ENCODE measurements around the gene ADAM10.

ADAM10 gene

DNA sequence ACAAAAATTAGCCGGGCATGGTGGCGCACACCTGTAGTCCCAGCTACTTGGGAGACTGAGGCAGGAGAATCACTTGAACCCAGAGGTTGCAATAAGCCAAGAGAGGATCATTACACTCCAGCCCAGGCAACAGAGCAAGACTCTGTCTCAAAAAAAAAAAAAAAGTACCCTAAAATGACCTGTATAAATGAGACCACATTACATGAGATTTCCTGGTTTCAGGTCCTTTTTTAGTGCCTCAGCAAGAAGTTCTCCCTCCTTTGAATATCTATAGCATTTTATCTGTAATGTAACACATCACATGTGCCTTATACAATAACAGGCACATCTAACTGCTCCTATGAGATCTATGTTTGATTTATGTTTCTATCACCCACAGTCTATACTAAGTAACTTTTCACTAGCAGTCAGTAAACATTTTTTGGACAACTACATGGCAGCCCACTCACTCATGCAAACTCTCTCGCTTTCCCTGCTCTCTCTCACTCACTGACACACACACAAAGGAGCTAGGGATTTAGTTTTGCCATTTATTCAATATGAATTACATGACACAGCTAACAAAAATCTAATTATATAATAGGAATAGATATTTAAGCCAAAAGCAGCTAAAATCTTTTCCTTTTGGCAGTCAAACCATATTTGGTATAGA, 34.1 kb downstream of the ADAM10 start:
- no peak for DNase-seq (ENCODE audit: low read depth)

DNA sequence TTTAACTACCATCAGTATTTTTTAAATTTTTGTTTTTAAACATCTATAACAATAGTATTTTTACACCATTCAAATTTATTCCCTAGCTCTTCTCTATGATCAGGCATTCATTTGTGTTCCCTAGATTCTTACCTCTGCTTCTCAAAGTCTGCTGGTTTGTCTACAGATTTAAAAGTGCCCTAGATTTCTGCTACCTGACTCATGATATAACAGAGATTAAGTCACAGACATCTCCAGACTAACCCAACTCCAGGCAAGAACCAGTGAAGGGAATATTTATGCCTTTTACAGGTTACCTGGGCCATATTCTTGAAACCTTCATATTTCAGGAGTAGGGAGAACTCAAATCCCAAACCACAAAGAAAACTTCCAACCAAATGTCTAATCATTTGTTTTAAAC, 38.8 kb downstream of the ADAM10 start:
- DNase-seq (ENCODE audit: low read depth): no peak

DNA sequence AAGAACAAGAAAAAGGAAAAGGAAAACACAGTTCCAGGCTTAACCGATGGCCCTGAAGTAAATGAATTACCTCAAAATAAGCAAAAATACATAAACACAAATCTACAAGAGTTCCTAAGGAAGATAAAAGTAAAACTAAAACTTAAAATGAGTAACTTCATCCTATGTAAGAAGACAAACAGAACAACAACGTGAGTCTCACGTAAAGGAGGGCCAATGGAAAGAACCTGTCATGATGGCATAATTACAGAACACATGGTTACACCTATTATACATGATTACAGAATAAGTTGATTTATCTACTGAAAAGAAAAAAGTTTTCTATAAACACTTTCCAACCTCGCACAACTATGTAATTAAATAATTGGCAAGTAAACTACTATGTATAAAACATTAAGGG, 42.1 kb downstream of the ADAM10 start:
- DNase-seq (ENCODE audit: low read depth): no peak

DNA sequence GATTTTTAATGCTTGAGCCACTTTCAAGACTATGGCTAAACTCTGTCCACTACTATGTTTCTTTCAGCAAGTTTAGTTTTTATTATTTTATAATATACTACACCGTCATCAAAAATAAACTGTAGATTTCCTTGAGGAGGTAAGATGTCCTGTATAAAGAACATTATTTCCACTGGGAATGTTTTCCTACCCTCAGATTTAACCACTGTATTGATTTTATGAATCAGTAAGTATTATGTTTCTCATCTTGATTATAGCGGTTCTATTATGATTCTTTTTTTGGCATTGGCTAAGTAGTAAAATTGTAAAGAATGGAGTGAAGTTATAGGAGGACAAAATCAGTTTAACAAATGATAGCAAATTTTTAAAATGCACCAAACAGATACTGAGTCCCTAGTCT, 44.4 kb downstream of the ADAM10 start:
- no peak for DNase-seq (ENCODE audit: low read depth)

DNA sequence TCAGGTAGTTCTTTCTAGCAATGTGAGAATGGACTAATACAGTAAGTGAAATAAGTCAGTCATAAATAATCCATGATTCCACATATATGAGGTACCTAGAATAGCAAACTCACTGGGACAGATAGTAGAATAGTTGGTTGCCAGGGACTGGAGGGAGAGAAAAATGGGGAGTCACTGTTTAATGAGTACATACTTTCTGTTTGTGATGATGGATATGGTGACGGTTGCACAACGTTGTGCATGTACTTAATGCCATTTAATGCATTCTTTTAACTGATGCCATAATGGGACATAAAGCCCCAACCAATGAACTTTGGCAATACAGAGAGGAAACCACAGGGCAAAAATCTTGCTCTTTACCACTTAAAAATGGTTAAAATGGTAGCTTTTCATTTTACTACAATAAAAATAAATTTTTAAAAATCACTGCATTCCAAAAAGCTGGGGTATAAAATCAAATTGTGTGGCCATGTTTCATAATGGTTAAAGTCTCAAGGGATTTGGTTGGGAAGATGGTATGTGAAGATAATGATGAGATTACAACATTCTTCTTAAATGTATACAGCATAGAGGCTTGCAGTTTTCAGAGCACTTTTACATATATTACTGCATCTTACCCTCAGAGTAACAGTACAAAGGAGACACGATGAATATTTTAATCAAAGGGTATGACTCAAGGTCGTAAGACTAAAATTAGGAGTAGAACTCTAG, 45.2 kb downstream of the ADAM10 start:
- DNase-seq (ENCODE audit: low read depth): no peak

DNA sequence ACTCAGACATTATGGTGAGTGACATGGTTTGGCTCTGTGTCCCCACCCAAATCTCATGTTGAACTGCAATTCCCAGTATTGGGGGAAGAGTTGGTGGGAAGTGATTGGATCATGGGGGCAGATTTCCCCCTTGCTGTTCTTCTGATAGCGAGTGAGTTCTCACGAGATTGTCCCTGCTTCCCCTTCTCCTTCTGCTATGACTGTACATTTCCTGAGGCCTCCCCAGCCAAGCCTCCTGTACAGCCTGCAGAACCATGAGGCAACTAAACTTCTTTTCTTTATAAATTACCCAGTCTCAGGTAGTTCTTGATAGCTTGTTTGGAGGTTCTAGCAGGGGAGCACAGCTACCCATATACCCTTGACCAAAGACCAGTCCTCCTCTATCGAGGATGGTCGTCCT, 45.9 kb downstream of the ADAM10 start:
- DNase-seq (ENCODE audit: low read depth): no peak

DNA sequence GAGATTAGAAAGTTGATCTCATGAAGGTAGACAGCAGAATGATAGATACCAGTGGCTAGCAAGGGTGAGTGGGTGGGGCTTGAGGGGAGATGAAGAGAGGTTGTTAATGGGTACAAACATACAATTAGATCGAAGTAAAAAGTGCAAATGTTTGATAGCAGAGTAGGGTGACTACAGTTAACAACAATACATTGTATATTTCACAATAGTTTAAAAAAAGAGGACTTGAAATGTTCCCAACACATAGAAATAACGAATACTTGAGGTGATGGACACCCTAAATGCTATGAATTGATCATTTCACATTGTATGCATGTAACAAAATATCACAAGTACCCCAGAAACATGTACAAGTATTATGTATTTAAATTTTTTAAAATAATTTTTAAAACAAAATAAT, 47.3 kb downstream of the ADAM10 start:
- no peak for DNase-seq (ENCODE audit: low read depth)

DNA sequence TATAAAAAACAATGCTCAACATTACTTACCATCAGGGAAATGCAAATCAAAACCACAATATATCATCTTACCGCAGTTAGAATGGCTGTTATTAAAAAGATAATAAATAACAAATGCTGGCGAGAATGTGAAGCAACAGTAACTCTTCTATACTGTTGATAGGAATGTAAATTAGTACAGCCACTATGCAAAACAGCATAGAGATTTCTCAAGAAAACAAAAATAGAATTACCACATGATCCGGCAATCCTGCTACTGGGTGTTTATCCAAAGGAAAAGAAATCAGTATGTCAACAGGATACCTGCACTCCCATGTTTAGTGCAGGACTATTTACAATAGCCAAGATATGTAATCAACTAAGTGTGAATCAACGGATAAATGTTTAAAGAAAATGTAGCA, 48.1 kb downstream of the ADAM10 start:
- DNase-seq (ENCODE audit: low read depth): no peak

DNA sequence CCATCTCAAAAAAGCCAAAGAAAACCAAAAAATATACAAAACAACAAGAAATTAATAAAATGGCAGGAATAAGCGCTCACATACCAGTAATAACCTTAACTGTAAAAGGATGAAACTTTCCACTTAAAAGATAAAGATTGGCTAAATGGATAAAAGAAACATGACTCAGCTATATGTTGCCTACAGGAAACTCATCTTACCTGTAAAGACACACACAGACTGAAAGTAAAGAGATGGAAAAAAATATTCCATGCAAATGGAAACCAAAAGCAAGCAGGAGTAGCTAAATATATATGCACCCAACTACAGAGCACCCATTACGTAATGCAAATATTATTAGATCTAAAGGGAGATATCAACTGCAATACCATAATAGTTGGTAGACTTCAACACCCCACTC, 49.7 kb downstream of the ADAM10 start:
- DNase-seq (ENCODE audit: low read depth): no peak

DNA sequence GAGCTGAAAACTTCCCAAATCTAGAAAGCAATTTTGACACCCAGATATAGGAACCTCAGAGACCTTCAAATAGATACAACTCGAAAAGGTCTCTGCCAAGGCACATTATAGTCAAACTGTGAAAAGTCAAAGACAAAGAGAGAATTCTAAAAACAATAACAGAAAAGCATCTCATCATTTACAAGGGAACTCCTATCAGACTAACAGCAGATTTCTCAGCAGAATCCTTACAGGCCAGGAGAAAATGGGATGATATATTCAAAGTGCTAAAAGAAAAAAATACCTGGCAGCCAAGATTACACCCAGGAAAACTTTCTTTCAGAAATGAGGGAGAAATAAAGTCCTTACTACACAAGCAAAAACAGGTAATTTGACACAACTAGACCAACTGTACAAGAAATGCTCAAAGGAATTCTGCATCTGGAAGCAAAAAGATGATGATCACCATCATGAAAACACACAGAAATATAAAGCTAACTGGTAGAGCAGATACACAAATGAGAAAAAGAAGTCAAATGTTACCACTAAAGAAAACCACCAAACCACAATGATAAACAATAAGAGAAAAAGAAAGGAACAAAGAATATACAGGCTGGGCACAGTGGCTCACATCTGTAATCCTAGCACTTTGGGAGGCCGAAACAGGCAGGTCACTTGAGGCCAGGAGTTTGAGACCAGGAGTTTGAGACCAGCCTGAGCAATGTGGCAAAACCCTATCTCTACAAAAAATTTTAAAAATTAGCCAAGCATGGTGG, 50.4 kb downstream of the ADAM10 start:
- no peak for DNase-seq (ENCODE audit: low read depth)

DNA sequence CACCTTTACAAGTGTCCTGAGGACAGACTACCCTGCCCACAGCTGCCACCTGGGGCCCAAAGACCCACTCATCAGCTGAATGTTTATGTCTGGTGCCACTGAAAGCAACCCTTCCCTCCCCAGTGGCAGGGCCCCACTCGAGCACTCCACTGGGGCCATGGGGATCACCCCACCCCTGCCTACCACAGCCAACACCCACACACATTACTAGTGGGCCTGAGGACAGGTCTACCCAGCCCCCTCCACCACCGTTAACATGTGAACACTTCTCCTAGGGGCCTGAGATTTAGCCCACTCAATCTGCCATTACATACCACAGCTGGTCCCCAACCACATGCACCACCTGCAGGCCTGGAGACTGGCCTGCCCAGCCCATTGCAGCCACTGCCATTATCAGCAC, 52.3 kb downstream of the ADAM10 start:
- DNase-seq (ENCODE audit: low read depth): no peak

DNA sequence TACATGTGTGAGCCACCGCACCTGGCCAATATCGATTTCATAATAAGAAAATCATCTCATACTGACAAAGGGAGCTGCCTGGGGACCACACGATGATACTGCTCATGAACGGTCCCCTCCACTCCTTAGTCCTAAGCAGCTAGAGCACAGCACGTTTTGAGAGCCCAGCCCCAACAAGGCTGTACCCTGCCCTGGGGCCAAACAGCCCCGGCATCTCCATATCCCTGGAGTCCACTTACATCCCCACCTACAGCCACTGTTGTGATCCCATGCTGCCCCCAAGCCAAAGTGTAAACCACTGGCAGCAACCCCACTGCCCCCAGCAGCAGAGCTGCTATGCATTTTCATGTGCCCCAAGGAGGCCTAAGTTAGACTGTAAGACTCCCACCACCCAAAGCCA, 52.8 kb downstream of the ADAM10 start:
- DNase-seq (ENCODE audit: low read depth): no peak

DNA sequence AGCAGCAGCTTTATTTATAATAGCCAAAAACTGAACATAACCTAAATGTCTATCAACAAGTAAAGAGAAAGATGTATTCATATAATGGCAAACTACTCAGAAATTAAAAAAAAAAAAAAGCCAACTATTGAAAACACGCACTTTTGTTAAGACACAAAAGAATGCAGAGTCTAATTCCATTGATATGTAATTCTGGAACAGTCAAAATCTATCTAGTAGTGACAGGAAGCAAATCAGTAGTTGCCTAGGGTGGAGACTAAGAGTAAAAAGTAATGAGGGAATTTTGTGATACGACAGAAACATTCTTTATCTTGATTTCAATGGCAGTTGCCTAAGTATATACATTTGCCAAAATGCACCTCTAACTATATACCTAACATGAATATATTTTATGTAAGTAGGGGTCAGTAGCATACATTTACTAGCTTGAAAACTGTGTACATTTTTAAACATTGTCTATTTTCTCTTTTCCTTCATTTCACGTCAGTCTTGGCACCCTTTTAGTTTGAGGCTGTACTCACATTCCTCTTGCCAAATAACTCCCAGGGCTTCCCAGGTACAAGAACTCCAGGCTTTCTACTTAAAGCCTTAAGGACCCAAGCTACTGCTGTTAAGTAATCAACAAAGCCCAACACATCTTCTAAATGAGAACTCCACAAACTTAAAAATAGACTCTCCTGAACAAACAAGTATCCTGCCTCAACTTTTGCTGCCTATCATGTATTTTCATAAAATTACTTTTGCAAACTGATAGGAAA, 54.7 kb downstream of the ADAM10 start:
- DNase-seq (ENCODE audit: low read depth): no peak

DNA sequence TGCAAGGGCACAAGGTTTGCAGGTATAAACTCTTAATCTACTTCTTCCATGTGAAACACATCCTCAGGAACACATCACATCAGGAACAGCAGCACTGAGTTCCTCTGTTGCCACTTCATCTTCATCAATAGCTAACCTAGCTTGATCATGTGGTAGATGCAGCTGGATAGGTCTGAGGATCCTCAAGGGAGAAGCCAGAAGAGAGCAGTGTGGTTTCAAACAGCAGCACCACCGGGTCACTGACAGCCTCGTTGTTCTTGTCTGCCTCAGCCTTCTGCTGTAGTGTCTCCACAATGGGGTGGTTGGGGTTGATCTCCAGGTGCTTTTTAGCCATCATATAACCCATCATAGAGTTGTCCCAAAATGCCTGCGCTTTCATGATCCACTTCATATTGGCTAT, 58.8 kb downstream of the ADAM10 start:
- DNase-seq (ENCODE audit: low read depth): no peak

DNA sequence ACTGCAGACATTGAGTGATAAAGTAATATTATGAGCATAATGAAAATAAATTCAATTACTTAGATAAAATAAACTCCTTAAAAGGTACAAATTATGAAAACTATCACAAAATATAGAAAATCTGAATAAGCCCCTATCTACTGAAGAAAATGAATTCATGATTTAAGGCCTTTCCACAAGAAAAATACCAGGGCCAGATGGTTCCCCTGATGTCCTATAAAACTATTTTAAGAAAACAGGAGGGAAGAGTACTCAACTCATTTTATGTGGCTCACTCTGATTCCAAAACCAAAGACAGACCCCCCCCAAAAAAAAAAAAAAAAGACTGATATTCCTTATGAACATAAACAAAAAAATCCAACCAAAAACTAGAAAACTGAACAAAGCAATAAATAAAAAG, 59.9 kb downstream of the ADAM10 start:
- no peak for DNase-seq (ENCODE audit: low read depth)

DNA sequence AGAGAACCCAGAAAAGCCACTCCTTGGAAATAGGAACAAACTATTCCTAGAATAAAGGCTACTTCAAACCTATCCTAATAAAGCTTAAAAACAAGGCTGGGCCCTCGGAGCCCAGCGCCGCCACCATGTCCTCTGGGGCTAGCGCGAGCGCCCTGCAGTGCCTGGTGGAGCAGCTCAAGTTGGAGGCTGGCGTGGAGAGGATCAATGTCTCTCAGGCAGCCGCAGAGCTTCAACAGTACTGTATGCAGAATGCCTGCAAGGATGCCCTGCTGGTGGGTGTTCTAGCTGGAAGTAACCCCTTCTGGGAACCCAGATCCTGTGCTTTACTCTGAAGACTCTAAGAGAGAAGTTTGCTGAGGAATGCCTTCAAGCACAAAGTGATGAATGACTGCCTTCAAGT, 63.2 kb downstream of the ADAM10 start:
- no peak for DNase-seq (ENCODE audit: low read depth)

DNA sequence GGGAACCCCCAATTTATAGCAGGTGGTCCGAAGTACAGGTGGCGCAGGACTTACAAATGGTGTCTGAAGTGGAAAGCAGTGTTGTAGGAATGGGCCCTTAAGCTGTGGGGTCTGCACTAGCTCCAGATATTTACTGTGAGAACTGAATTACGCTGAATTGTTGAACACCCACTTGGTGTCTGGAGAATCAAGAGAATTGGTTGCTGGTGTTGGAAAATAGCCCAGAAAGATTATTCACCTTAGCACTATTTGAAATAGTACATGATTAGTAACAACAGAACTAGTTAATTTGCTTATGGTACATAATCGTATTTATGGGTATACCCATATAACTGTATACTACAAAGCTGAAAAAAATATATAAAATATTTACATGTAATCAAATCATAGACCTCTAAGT, 64.8 kb downstream of the ADAM10 start:
- DNase-seq (ENCODE audit: low read depth): no peak

DNA sequence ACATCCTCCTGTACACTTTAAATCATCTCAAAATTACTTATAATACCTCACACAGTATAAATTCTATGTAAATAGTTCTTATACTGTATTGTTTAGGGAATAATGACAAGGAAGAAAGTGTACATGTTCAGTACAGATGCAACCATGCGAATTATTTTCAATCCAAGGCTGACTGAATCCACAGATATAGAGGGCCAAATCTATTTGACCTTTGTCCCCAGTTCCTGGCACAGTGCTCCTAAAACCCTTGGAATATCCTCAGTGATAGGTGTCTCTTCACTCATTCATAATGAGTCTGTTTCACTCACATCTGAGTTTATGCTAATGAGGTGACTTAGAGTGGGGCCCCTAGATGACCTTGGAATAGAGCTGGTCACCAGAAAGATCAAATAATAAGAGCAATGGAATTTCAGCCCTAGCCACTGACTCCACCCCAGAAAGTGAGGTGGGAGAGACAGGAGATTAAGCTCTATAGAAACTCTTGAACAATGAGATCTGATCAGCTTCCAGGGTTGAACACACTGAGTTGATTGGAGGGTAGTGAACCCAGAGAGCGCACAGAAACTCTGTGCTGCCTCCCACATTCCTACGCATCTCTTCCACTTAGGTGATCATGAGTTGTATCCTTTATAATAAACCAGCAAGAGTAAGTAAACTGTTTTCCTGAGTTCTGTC, 65.3 kb downstream of the ADAM10 start:
- no peak for DNase-seq (ENCODE audit: low read depth)

DNA sequence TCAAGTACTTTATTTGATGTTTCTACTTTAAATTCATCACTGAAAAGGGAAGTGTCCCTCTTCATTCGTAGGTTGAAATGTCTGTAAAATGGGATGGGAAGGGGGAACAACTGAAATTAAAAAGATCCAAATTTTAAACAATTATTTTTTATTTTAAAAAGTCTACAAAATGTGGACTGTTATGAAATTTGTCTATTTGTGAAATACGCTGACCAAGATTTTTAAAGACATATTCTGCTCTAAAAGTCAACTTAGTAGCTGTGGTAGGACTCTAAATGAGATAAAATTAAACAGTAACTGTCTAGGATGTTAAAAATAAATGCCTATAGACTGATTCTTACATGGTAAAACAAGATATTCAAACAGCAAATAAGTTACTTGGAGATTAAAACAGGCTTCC, 67.3 kb downstream of the ADAM10 start:
- no peak for DNase-seq (ENCODE audit: low read depth)

DNA sequence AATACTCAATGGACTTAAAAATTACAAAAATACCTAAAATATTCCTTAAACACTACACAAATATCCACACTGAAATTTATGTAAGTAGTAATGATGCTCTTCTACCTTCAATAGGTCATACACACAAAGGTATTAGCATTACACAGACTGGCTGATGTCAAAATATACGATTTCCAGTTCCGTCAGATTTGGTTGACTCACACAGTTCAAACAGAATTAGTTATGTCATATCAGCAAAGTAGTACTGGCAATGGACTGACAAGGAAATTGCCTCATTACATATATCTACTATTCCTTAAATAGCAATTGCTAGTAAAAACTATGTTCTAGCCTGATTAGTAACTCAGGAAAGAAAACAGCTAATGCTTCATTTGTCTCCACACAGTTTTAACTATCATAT, 70.8 kb downstream of the ADAM10 start:
- DNase-seq (ENCODE audit: low read depth): no peak

DNA sequence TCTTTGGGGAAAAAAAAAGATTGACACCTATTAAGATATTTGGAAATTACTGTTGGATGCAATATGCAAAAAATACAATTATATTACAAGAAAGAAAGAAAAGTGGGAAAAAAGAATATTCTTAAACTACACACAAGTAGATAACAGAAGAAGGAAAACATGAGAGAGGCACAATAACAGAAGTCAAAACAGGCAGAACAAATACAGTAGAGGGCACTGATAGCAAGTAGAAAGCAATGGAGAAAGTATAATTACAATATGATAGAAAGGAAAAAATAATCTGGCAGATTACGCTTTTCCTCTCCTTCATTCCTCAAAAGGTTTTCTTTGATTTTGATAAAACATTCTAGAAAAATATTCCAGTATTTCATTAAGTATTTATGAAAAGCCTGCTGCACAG, 72.1 kb downstream of the ADAM10 start:
- DNase-seq (ENCODE audit: low read depth): no peak

DNA sequence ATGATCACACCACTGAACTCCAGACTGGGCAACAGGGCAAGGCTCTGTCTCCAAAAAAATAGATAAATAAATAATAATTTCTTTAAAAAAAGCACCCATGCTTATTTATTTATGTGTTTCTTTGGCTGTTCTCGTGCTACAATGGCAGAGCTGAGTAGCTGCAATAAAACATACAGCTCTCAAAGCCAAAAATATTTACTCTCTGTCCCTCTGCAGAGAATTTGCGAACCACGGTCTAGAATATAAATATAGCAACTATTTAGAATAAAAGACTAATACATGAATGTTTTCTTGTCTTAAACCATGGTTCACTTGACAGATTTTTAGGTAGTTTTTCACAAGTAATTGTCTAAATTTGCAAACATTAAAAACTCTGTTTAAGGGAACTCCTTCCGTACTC, 72.7 kb downstream of the ADAM10 start:
- DNase-seq (ENCODE audit: low read depth): no peak

All from HS-5 (cell line).